WTC11 (cell line): ENCODE data around the gene DNM1. TPM values are rescaled to one million over a fixed set of nuclear protein-coding genes. Genes with fewer than 3 reads are reported as not detected.

Experiments used
- ATAC-seq: fragments of 200-7000 bp; cut with Tn5 transposase; 2 replicates; pipeline ENCODE4 v1.10.0; 2021; ENCODE audit warnings: mild to moderate bottlenecking, moderate library complexity
- CTCF ChIA-PET: fragments of 300-600 bp; sonication (Branson Sonifier 250); formaldehyde crosslinking; loops from one replicate; lab custom pipeline; 2021; ENCODE audit warnings: antibody characterized with exemption; lab: Charles Lee
- POLR2A ChIA-PET: fragments of 350-600 bp; sonication (Branson Sonifier 250); formaldehyde crosslinking; loops from one replicate; lab custom pipeline; 2021; ENCODE audit warnings: antibody characterized with exemption; lab: Charles Lee
- DNase-seq: peaks from one replicate; pipeline ENCODE4 v3.0.0; 2021; ENCODE audit warnings: low spot score
- H3K27ac Mint-ChIP-seq: 2 replicates; pipeline ENCODE4 v1.8.0; 2021; ENCODE audit warnings: mixed read lengths
- H3K27me3 Mint-ChIP-seq: 2 replicates; pipeline ENCODE4 v1.8.0; 2021; ENCODE audit warnings: low read depth, mild to moderate bottlenecking, moderate library complexity, mixed read lengths
- H3K36me3 Mint-ChIP-seq: 2 replicates; pipeline ENCODE4 v1.8.0; 2021; ENCODE audit warnings: mixed read lengths
- H3K4me1 Mint-ChIP-seq: 2 replicates; pipeline ENCODE4 v1.8.0; 2022; ENCODE audit warnings: mixed read lengths
- H3K4me3 Mint-ChIP-seq: 2 replicates; pipeline ENCODE4 v1.8.0; 2021; ENCODE audit warnings: mild to moderate bottlenecking, moderate library complexity, mixed read lengths
- H3K9me3 Mint-ChIP-seq: 2 replicates; pipeline ENCODE4 v1.8.0; 2021; ENCODE audit warnings: mixed read lengths
- EMX1 ChIP-seq: fragments of 250-450 bp; sonication (Bioruptor Pico); IDR thresholded peaks from 2 replicates; pipeline ENCODE4 v1.8.0; 2021; ENCODE audit warnings: mild to moderate bottlenecking
- ETV6 ChIP-seq: sonication (generic); formaldehyde crosslinking; IDR thresholded peaks from 2 replicates; pipeline ENCODE4 v1.8.1; 2022; ENCODE audit warnings: mild to moderate bottlenecking, missing genetic modification reagents
- FOXK1 ChIP-seq: sonication (generic); formaldehyde crosslinking; IDR thresholded peaks from 2 replicates; pipeline ENCODE4 v1.8.0; 2022; ENCODE audit warnings: mild to moderate bottlenecking, moderate library complexity, missing genetic modification reagents
- FOXP1 ChIP-seq: sonication (generic); formaldehyde crosslinking; IDR thresholded peaks from 2 replicates; pipeline ENCODE4 v1.8.0; 2022; ENCODE audit warnings: missing genetic modification reagents, mild to moderate bottlenecking, moderate library complexity, borderline replicate concordance
- GRHL2 ChIP-seq: fragments of 250-450 bp; sonication (Bioruptor Pico); IDR thresholded peaks from 2 replicates; pipeline ENCODE4 v1.8.0; 2022; ENCODE audit warnings: mild to moderate bottlenecking, moderate library complexity; ENCODE audit not compliant: insufficient replicate concordance, severe bottlenecking
- KAT7 ChIP-seq: sonication (generic); formaldehyde crosslinking; IDR thresholded peaks from 2 replicates; pipeline ENCODE4 v1.8.1; 2023; ENCODE audit warnings: missing genetic modification reagents, mild to moderate bottlenecking, borderline replicate concordance
- MXD4 ChIP-seq: fragments of 250-450 bp; sonication (Bioruptor Pico); IDR thresholded peaks from 2 replicates; pipeline ENCODE4 v1.8.0; 2021; ENCODE audit warnings: mild to moderate bottlenecking, moderate library complexity, borderline replicate concordance
- RELA ChIP-seq: sonication (generic); formaldehyde crosslinking; IDR thresholded peaks from 2 replicates; pipeline ENCODE4 v1.8.1; 2022; ENCODE audit warnings: missing genetic modification reagents, mild to moderate bottlenecking, borderline replicate concordance
- TCF7 ChIP-seq: sonication (generic); formaldehyde crosslinking; IDR thresholded peaks from 2 replicates; pipeline ENCODE4 v1.8.0; 2022; ENCODE audit warnings: mild to moderate bottlenecking, low read depth, missing genetic modification reagents, moderate library complexity
- ZNF416 ChIP-seq: fragments of 250-450 bp; sonication (Bioruptor Pico); IDR thresholded peaks from 2 replicates; pipeline ENCODE4 v1.9.0; 2021; ENCODE audit warnings: mild to moderate bottlenecking, inconsistent platforms
- ZNF423 ChIP-seq: fragments of 250-450 bp; sonication (Bioruptor Pico); IDR thresholded peaks from 2 replicates; pipeline ENCODE4 v2.1.2; 2022; ENCODE audit warnings: mild to moderate bottlenecking, moderate library complexity
- total RNA-seq: library from RNA; stranded (reverse); gene quantifications from 3 replicates; pipeline ENCODE4 v1.2.3, GENCODE V29; 2021
- TF ChIP-seq, protein P1 (sequence below): fragments of 250-450 bp; sonication (Bioruptor Pico); IDR thresholded peaks from 2 replicates; pipeline ENCODE4 v1.9.0; 2021; ENCODE audit warnings: mild to moderate bottlenecking
- TF ChIP-seq, protein P2 (sequence below): sonication (generic); formaldehyde crosslinking; IDR thresholded peaks from 2 replicates; pipeline ENCODE4 v1.8.1; 2022; ENCODE audit warnings: low read depth, mild to moderate bottlenecking, moderate library complexity, missing genetic modification reagents, borderline replicate concordance
- TF ChIP-seq, protein P3 (sequence below): sonication (generic); formaldehyde crosslinking; IDR thresholded peaks from 2 replicates; pipeline ENCODE4 v1.8.0; 2023; ENCODE audit warnings: missing genetic modification reagents, mild to moderate bottlenecking, borderline replicate concordance
- TF ChIP-seq, protein P4 (sequence below): sonication (generic); formaldehyde crosslinking; IDR thresholded peaks from 2 replicates; pipeline ENCODE4 v1.8.0; 2022; ENCODE audit warnings: mild to moderate bottlenecking, missing genetic modification reagents
- TF ChIP-seq, protein P5 (sequence below): sonication (generic); formaldehyde crosslinking; conservative IDR thresholded peaks from 2 replicates; pipeline ENCODE4 v1.8.1; 2022; ENCODE audit warnings: mild to moderate bottlenecking, missing genetic modification reagents
- TF ChIP-seq, protein P6 (sequence below): sonication (generic); formaldehyde crosslinking; IDR thresholded peaks from 2 replicates; pipeline ENCODE4 v1.8.1; 2023; ENCODE audit warnings: mild to moderate bottlenecking, moderate library complexity, missing genetic modification reagents
- TF ChIP-seq, protein P7 (sequence below): sonication (generic); formaldehyde crosslinking; IDR thresholded peaks from 2 replicates; pipeline ENCODE4 v1.8.1; 2023; ENCODE audit warnings: mild to moderate bottlenecking, missing genetic modification reagents
- TF ChIP-seq, protein P8 (sequence below): sonication (generic); formaldehyde crosslinking; IDR thresholded peaks from 2 replicates; pipeline ENCODE4 v1.8.1; 2023; ENCODE audit warnings: mild to moderate bottlenecking, missing genetic modification reagents, moderate library complexity
- TF ChIP-seq, protein P9 (sequence below): sonication (generic); formaldehyde crosslinking; IDR thresholded peaks from 2 replicates; pipeline ENCODE4 v1.8.0; 2023; ENCODE audit warnings: missing genetic modification reagents

DNM1 gene
- total RNA-seq, 1 experiment from 2014 or later = 79.0 TPM

DNA sequence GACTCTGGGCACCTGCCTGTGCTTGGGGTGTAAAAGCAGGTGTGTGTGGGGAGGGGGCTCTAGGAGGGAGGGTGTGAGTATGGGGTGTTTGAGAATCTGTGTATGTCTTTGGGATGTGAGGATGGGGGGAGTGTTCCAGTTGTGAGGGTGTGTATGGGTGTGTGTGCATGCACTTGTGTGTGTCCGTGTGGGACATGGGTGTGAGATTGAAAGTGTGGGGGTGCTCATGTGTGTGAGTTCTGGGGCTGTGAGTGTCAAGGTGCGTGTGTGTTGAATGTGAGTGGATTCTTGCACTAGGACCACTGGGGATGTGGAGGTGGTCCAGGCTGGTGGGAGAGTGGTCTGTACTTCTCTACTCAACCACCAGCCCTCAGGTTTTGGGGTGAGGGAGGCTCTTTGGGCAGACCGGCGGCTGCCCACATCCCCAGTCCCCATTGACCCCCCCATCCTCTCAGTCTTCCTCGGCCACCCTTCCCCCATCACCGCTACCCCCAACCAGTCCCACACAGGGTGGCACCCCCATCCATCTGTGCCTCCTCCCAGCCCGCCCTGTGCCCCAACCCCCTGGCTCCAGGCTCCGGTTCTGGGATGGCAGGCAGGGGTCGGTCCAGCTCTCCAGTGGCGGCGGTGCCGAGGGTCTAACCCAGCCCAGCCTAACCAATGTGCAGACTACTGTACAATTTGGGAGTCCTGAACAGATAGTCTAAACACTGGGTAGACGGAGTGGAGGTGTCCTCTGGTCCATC lies 41.1 kb downstream of the DNM1 start (continued):
- TF ChIP-seq MXD4 (CRISPR knock-in tag) = no peak
- TF ChIP-seq ETV6 = no peak
- TF ChIP-seq KAT7 (CRISPR knock-in tag) = no peak
- TF ChIP-seq, protein P1, sequence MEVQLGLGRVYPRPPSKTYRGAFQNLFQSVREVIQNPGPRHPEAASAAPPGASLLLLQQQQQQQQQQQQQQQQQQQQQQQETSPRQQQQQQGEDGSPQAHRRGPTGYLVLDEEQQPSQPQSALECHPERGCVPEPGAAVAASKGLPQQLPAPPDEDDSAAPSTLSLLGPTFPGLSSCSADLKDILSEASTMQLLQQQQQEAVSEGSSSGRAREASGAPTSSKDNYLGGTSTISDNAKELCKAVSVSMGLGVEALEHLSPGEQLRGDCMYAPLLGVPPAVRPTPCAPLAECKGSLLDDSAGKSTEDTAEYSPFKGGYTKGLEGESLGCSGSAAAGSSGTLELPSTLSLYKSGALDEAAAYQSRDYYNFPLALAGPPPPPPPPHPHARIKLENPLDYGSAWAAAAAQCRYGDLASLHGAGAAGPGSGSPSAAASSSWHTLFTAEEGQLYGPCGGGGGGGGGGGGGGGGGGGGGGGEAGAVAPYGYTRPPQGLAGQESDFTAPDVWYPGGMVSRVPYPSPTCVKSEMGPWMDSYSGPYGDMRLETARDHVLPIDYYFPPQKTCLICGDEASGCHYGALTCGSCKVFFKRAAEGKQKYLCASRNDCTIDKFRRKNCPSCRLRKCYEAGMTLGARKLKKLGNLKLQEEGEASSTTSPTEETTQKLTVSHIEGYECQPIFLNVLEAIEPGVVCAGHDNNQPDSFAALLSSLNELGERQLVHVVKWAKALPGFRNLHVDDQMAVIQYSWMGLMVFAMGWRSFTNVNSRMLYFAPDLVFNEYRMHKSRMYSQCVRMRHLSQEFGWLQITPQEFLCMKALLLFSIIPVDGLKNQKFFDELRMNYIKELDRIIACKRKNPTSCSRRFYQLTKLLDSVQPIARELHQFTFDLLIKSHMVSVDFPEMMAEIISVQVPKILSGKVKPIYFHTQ (CRISPR knock-in tag) = no peak
- TF ChIP-seq, all 79 proteins: peak for 0

DNA sequence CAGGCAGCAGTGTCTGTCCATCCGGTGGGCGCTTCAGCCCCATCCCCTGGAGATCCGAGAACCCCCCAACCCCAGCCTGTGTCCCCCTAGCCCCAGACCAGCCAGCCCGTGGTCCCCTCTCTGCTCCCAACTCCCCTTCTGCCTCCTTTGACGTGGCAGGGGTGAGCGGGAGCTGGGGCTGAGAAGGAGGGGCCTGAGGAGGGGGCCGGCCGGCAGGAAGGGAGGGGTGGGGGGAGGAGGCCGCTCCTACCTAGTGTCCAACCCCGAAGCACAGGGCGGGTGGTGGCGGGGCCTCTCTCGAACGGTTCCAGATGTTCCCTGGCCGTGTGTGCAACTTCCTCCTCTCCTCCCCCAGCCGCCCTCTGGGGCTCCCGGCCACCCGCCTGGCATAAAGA lies 41.7 kb downstream of the DNM1 start:
- peak; percentile 74 for DNase-seq
- Mint-ChIP-seq H3K4me1 (peaks cover 19% of the 10 kb centered on the region), H3K27ac (no peak overlapping the region), H3K4me3 (no peak overlapping the region), H3K36me3 (peaks cover 4% of the 10 kb centered on the region), H3K9me3 (no peaks in the 10 kb centered on the region), H3K27me3 (peaks cover 9% of the 10 kb centered on the region)
- ChIA-PET CTCF (interaction anchor here (1.2 to 2.3 kb wide), 3 partner anchors 9 to 26 kb away, joined by 4 to 17 read pairs (median 4); no protein-coding TSS in a partner anchor), POLR2A (interaction anchor here (0.9 kb wide), 1 partner anchor 31 kb away, joined by 3 read pairs; the partner anchor contains the start of genes GOLGA2 and SWI5)
- peak; percentile 76 for ATAC-seq
- TF ChIP-seq, protein P2, sequence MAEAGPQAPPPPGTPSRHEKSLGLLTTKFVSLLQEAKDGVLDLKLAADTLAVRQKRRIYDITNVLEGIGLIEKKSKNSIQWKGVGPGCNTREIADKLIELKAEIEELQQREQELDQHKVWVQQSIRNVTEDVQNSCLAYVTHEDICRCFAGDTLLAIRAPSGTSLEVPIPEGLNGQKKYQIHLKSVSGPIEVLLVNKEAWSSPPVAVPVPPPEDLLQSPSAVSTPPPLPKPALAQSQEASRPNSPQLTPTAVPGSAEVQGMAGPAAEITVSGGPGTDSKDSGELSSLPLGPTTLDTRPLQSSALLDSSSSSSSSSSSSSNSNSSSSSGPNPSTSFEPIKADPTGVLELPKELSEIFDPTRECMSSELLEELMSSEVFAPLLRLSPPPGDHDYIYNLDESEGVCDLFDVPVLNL (CRISPR knock-in tag) = no peak
- TF ChIP-seq ZNF423 (CRISPR knock-in tag) (no peak), TCF7 (no peak), FOXK1 (CRISPR knock-in tag) (no peak), ZNF416 (no peak), EMX1 (CRISPR knock-in tag) (no peak), RELA (CRISPR knock-in tag) (no peak), GRHL2 (no peak), FOXP1 (CRISPR knock-in tag) (no peak)
- TF ChIP-seq, protein P3, sequence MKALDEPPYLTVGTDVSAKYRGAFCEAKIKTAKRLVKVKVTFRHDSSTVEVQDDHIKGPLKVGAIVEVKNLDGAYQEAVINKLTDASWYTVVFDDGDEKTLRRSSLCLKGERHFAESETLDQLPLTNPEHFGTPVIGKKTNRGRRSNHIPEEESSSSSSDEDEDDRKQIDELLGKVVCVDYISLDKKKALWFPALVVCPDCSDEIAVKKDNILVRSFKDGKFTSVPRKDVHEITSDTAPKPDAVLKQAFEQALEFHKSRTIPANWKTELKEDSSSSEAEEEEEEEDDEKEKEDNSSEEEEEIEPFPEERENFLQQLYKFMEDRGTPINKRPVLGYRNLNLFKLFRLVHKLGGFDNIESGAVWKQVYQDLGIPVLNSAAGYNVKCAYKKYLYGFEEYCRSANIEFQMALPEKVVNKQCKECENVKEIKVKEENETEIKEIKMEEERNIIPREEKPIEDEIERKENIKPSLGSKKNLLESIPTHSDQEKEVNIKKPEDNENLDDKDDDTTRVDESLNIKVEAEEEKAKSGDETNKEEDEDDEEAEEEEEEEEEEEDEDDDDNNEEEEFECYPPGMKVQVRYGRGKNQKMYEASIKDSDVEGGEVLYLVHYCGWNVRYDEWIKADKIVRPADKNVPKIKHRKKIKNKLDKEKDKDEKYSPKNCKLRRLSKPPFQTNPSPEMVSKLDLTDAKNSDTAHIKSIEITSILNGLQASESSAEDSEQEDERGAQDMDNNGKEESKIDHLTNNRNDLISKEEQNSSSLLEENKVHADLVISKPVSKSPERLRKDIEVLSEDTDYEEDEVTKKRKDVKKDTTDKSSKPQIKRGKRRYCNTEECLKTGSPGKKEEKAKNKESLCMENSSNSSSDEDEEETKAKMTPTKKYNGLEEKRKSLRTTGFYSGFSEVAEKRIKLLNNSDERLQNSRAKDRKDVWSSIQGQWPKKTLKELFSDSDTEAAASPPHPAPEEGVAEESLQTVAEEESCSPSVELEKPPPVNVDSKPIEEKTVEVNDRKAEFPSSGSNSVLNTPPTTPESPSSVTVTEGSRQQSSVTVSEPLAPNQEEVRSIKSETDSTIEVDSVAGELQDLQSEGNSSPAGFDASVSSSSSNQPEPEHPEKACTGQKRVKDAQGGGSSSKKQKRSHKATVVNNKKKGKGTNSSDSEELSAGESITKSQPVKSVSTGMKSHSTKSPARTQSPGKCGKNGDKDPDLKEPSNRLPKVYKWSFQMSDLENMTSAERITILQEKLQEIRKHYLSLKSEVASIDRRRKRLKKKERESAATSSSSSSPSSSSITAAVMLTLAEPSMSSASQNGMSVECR = no peak
- TF ChIP-seq, protein P4, sequence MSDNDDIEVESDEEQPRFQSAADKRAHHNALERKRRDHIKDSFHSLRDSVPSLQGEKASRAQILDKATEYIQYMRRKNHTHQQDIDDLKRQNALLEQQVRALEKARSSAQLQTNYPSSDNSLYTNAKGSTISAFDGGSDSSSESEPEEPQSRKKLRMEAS (CRISPR knock-in tag) = no peak
- TF ChIP-seq, protein P5, sequence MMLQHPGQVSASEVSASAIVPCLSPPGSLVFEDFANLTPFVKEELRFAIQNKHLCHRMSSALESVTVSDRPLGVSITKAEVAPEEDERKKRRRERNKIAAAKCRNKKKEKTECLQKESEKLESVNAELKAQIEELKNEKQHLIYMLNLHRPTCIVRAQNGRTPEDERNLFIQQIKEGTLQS (CRISPR knock-in tag) = no peak
- TF ChIP-seq, protein P6, sequence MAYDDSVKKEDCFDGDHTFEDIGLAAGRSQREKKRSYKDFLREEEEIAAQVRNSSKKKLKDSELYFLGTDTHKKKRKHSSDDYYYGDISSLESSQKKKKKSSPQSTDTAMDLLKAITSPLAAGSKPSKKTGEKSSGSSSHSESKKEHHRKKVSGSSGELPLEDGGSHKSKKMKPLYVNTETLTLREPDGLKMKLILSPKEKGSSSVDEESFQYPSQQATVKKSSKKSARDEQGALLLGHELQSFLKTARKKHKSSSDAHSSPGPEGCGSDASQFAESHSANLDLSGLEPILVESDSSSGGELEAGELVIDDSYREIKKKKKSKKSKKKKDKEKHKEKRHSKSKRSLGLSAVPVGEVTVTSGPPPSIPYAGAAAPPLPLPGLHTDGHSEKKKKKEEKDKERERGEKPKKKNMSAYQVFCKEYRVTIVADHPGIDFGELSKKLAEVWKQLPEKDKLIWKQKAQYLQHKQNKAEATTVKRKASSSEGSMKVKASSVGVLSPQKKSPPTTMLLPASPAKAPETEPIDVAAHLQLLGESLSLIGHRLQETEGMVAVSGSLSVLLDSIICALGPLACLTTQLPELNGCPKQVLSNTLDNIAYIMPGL (CRISPR knock-in tag) = no peak
- TF ChIP-seq, protein P7, sequence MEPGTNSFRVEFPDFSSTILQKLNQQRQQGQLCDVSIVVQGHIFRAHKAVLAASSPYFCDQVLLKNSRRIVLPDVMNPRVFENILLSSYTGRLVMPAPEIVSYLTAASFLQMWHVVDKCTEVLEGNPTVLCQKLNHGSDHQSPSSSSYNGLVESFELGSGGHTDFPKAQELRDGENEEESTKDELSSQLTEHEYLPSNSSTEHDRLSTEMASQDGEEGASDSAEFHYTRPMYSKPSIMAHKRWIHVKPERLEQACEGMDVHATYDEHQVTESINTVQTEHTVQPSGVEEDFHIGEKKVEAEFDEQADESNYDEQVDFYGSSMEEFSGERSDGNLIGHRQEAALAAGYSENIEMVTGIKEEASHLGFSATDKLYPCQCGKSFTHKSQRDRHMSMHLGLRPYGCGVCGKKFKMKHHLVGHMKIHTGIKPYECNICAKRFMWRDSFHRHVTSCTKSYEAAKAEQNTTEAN (CRISPR knock-in tag) = no peak
- TF ChIP-seq, protein P8, sequence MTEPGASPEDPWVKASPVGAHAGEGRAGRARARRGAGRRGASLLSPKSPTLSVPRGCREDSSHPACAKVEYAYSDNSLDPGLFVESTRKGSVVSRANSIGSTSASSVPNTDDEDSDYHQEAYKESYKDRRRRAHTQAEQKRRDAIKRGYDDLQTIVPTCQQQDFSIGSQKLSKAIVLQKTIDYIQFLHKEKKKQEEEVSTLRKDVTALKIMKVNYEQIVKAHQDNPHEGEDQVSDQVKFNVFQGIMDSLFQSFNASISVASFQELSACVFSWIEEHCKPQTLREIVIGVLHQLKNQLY (CRISPR knock-in tag) = no peak
- TF ChIP-seq, protein P9, sequence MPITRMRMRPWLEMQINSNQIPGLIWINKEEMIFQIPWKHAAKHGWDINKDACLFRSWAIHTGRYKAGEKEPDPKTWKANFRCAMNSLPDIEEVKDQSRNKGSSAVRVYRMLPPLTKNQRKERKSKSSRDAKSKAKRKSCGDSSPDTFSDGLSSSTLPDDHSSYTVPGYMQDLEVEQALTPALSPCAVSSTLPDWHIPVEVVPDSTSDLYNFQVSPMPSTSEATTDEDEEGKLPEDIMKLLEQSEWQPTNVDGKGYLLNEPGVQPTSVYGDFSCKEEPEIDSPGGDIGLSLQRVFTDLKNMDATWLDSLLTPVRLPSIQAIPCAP (CRISPR knock-in tag) = no peak
